Heart right ventricle (tissue), 16 donors: ENCODE data around the gene SPINK14. TPM values are rescaled to one million over a fixed set of nuclear protein-coding genes. Genes with fewer than 3 reads are reported as not detected.

ENCODE experiments used
- ATAC-seq, 8 donors: fragments of 200-7000 bp; cut with Tn5 transposase; one replicate each; pipeline ENCODE4 v1.9.1; 2020; ENCODE audit warnings: mild to moderate bottlenecking in 8 of 8, moderate library complexity in 8 of 8, moderate number of reproducible peaks in 1 of 8
- DNase-seq, 2 donors: peaks; one replicate each; pipeline ENCODE4 v3.0.0-alpha.2; 2020
- H3K27ac ChIP-seq, 10 donors: fragments of 200-600 bp; sonication (generic) in 2 of 10; one replicate each; pipeline versions ENCODE4 v1.5.0 to v1.8.0; 2020 to 2022; ENCODE audit warnings: mild to moderate bottlenecking in 3 of 10
- H3K27me3 ChIP-seq, 7 donors: fragments of 200-600 bp; one replicate each; pipeline ENCODE4 v1.8.0; 2021 to 2022; ENCODE audit warnings: mild to moderate bottlenecking in 2 of 7
- H3K36me3 ChIP-seq, 9 donors: fragments of 200-600 bp; sonication (generic) in 1 of 9; one replicate each; pipeline versions ENCODE4 v1.5.0 to v1.8.0; 2020 to 2022; ENCODE audit warnings: mild to moderate bottlenecking in 2 of 9
- H3K4me1 ChIP-seq, 9 donors: fragments of 200-600 bp; sonication (generic) in 1 of 9; one replicate each; pipeline versions ENCODE4 v1.5.0 to v1.8.0; 2020 to 2022; ENCODE audit warnings: mild to moderate bottlenecking in 4 of 9
- H3K4me3 ChIP-seq, 10 donors: fragments of 200-600 bp; sonication (generic) in 2 of 10; one replicate each; pipeline versions ENCODE4 v1.5.0 to v1.8.0; 2020 to 2022; ENCODE audit warnings: mild to moderate bottlenecking in 7 of 10, moderate library complexity in 2 of 10
- H3K9me3 ChIP-seq, 11 donors: fragments of 200-600 bp in 10 of 11; sonication (generic) in 2 of 11; one replicate each; pipeline versions ENCODE4 v1.5.0 to v1.8.0; 2013 to 2022; ENCODE audit warnings: mild to moderate bottlenecking in 2 of 11, control low read depth in 1 of 11, moderate library complexity in 1 of 11
- CTCF ChIP-seq, 9 donors: fragments of 200-600 bp; sonication (generic) in 2 of 9; IDR thresholded peaks; one replicate each; pipeline versions ENCODE4 v1.5.0 to v1.8.0; 2021 to 2022; ENCODE audit warnings: antibody characterized with exemption in 9 of 9, mild to moderate bottlenecking in 5 of 9, moderate library complexity in 1 of 9
- WGBS, 2 donors: extraction: QIAGEN DNeasy Blood & Tissue Kit; methylation state at CpG; one replicate each; pipeline ENCODE4 v1.1.7; 2013; ENCODE audit warnings: inconsistent platforms in 1 of 2; 5-methylcytosine and 5-hydroxymethylcytosine counted together
- intact Hi-C, 10 donors: fragments of 100-400 bp; cut with DNase I; formaldehyde crosslinking; loops; one replicate each; pipeline versions ENCODE4 v1.11.1 to v1.14.2; 2022
- polyA plus RNA-seq, 2 donors: library from polyadenylated mRNA; stranded (reverse); fragments of 200-250 nt; gene quantifications; one replicate each; pipeline ENCODE4 v1.2.3, GENCODE V29; 2013
- total RNA-seq, 10 donors: library from RNA; stranded (reverse); fragmentation: NEBNext Ultra II Directional in 3 of 10; extraction: Animal tissue kit (Norgen Biotek cat#: 25700) in 3 of 10; gene quantifications; one replicate each; pipeline versions ENCODE4 v1.2.1 to v1.2.4, GENCODE V29; 2021 to 2023
- donor health status: Arrhythmogenic right ventricular cardiomyopathy.
- donor health status: ischemic (EF 13 %, LVEDD 7.1; RV severe dilation, severe dysfunction).
- donor health status: healthy with polysubstance abuse.
- donor health status: DM: no; HTN: yes; CAD: no.
- donor health status: DM: no; HTN: no; CAD: no.
- donor health status: ischemic (EF 25% LVEDD 6.9; RV normal size, moderate dysfunction).
- donor health status: ischemic (EF 25% LVEDD 5.7; RV mildly dilated, moderate dysfunction).
- donor health status: healthy.
- donor health status: DM: yes; HTN: yes; CAD: no.
- donor health status: Ischemic cardiomyopathy.
- donor health status: ischemic (EF 35%, LVEDD 5.7; RV mildly dilated, moderate dysfunction).
- donor health status: nonischemic (EF 11% LVEDD 7.7; RV severe dilation, severe dysfunction).
- donor health status: DM: yes; HTN: yes; CAD: no.
- donor health status: PGD.
- donor health status: ischemic (EF 29% LVEDD 5.4; RV normal size, mild dysfunction).
- donor health status: nonischemic (EF 23%, LVEDD 6.1; RV moderate dilation, normal function).

The SPINK14 gene
- total and polyA plus RNA-seq, 12 donors, result not detected

- WGBS, 2 donors, result 85 to 90% methylated on average over 4 of the region's 4 CpGs
- ATAC-seq, result no peak
Observed at GRCh38 chr5:148147415-148147814, 20.9 kb upstream of the SPINK14 start.

DNA sequence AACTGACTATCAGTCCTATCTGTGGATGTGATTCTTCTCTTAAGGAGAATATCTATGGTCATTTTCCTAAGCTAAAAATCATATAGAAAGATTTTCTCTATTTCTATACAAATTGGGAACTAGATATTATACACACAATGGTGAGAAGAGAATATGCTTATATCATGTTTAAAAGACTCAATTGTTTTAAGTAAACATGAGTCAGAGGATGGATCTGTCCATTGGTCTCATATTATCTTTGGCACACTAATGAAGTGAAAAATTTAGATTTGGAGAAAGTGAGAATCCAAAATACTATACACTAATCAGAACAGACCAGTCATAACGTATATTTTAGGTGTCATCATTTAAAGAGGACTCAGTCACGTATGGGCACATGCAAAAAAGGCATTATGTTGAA, 16.5 kb upstream of the SPINK14 start:
- H3K27me3 ChIP-seq, result no peaks in the 10 kb centered on the region
- DNase-seq, result no peak
- no peak for ATAC-seq
- H3K36me3 ChIP-seq, result no peaks in the 10 kb centered on the region
- no peak for TF ChIP-seq CTCF (IDR thresholded peaks at IDR 0.05)
- no peak overlapping the region for H3K4me3 ChIP-seq
- WGBS, 2 donors, result 79 to 80% methylated on average over 2 of the region's 2 CpGs
- H3K27ac ChIP-seq, result no peak overlapping the region
- peaks cover 0 to 16% (median 0%) of the 10 kb centered on the region in 11 donors for H3K9me3 ChIP-seq
- no peaks in the 10 kb centered on the region for H3K4me1 ChIP-seq
- intact Hi-C loops, result no loop called here

More at GRCh38 chr5:148147415-148147814, 20.9 kb upstream of the SPINK14 start:
- Histone ChIP-seq H3K36me3 (no peaks in the 10 kb centered on the region), H3K27me3 (no peaks in the 10 kb centered on the region), H3K9me3 (no peaks in the 10 kb centered on the region), H3K4me1 (peaks cover 0 to 13% (median 0%) of the 10 kb centered on the region in 9 donors), H3K27ac (no peak overlapping the region), H3K4me3 (no peak overlapping the region)
- no peak for TF ChIP-seq CTCF (IDR thresholded peaks at IDR 0.05)
- intact Hi-C loops, result no loop called here
- no peak for DNase-seq

- no peak for TF ChIP-seq CTCF (IDR thresholded peaks at IDR 0.05)
- Histone ChIP-seq H3K9me3 (peaks cover 0 to 22% (median 0%) of the 10 kb centered on the region in 11 donors), H3K4me3 (no peak overlapping the region), H3K27me3 (no peaks in the 10 kb centered on the region), H3K4me1 (no peaks in the 10 kb centered on the region), H3K27ac (no peak overlapping the region), H3K36me3 (no peaks in the 10 kb centered on the region)
- DNase-seq (no peak), ATAC-seq (no peak)
- intact Hi-C loops, result no loop called here
Observed at GRCh38 chr5:148152781-148153180, 15.6 kb upstream of the SPINK14 start.

GRCh38 chr5:148156609-148157008, 11.7 kb upstream of the SPINK14 start:
- Histone ChIP-seq H3K4me3 (no peak overlapping the region), H3K36me3 (no peaks in the 10 kb centered on the region), H3K27me3 (no peaks in the 10 kb centered on the region), H3K4me1 (no peaks in the 10 kb centered on the region), H3K9me3 (peaks cover 0 to 22% (median 0%) of the 10 kb centered on the region in 11 donors), H3K27ac (no peak overlapping the region)
- WGBS, 2 donors, result 91 to 93% methylated on average over 1 of the region's 1 CpG
- DNase-seq (no peak), ATAC-seq (no peak)
- intact Hi-C loops, result no loop called here
- TF ChIP-seq CTCF (IDR thresholded peaks at IDR 0.05), result no peak
